Measurements from ENCODE around the gene CATSPER3. TPM values are rescaled to one million over a fixed set of nuclear protein-coding genes. Genes with fewer than 3 reads are reported as not detected.

The CATSPER3 gene
- total and polyA plus RNA-seq, 2 donors (not counting 1 experiment from before 2014, with no cell fraction given), result 0.12 to 0.17 TPM

DNA sequence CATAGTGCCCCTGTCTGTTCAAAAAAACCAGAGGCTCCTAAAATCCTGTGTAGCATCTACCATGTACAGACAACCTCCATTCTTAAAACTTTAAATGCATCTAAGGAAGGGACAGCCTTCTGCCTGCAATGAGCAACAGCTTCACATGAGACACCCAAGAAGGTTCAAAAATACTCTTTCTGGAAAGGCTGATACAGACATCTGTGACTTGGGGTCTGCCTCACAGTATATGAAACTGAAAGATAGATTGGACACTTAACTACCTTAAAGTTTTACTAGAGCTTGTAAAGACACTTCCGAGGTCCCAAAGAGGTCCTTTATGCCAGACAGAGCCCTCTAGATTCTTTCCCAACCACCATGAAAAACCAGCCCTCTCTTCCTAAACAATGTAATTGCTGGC lies 28.2 kb upstream of the CATSPER3 start:
- Histone ChIP-seq H3K27ac (ENCODE audit: insufficient read depth, low read length) (no peak overlapping the region), H3K9ac (ENCODE audit: insufficient read depth, low read length) (no peak overlapping the region), H3K4me2 (ENCODE audit: extremely low read depth, insufficient read depth, low read length) (no peak overlapping the region), H3K79me2 (ENCODE audit: control insufficient read depth, insufficient read depth, low read length) (no peaks in the 10 kb centered on the region), H3K4me1 (ENCODE audit: control insufficient read depth, extremely low read depth, insufficient read depth, low read length) (no peaks in the 10 kb centered on the region), H3K36me3 (ENCODE audit: control insufficient read depth, insufficient read depth, low read length) (no peaks in the 10 kb centered on the region), H4K20me1 (ENCODE audit: control insufficient read depth, extremely low read depth, insufficient read depth, low read length) (no peaks in the 10 kb centered on the region), H2AFZ (ENCODE audit: low read length) (no peak overlapping the region), H3K27me3 (ENCODE audit: control insufficient read depth, insufficient read depth, low read length) (no peaks in the 10 kb centered on the region), H3K4me3 (replicated peaks in 1 of 4; ENCODE audit: control extremely low read depth in 1 of 4, insufficient read depth in 1 of 4, low read depth in 3 of 4, low read length in 4 of 4) (no peak overlapping the region), H3K9me3 (ENCODE audit: control insufficient read depth, insufficient read depth, low read depth, low read length) (no peaks in the 10 kb centered on the region)
- TF ChIP-seq, protein P1, sequence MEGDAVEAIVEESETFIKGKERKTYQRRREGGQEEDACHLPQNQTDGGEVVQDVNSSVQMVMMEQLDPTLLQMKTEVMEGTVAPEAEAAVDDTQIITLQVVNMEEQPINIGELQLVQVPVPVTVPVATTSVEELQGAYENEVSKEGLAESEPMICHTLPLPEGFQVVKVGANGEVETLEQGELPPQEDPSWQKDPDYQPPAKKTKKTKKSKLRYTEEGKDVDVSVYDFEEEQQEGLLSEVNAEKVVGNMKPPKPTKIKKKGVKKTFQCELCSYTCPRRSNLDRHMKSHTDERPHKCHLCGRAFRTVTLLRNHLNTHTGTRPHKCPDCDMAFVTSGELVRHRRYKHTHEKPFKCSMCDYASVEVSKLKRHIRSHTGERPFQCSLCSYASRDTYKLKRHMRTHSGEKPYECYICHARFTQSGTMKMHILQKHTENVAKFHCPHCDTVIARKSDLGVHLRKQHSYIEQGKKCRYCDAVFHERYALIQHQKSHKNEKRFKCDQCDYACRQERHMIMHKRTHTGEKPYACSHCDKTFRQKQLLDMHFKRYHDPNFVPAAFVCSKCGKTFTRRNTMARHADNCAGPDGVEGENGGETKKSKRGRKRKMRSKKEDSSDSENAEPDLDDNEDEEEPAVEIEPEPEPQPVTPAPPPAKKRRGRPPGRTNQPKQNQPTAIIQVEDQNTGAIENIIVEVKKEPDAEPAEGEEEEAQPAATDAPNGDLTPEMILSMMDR (conservative IDR thresholded peaks at IDR 0.05 in 1 of 2, IDR thresholded peaks at IDR 0.05 in 1 of 2; ENCODE audit: low read depth in 1 of 2, low read length in 2 of 2), result no peak
- TF ChIP-seq EZH2 (IDR thresholded peaks at IDR 0.05; ENCODE audit: low read length, missing control alignments), result no peak
- DNase-seq (ENCODE audit: low read depth in 2 of 2), result no peak

DNA sequence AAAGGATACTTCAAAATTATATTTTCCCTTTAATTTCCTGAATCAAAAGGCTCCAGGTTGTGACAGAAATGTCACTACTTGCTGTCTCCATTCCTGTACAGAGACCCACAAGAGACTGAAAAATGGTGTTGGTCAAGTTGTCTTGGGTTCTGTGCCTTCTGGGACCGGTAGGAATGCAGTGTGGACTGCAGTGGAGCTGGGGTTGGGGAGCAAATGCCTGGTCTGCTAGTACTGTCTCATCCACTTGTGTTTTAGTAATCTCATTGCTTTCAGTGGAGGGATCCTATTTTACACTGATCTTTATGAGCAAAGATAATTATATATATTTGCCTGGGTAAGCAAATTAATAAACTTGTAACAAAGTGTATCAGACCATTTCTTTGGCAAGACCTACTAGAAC lies 24.2 kb upstream of the CATSPER3 start:
- no peaks in the 10 kb centered on the region for H3K9me3 ChIP-seq (ENCODE audit: control insufficient read depth, insufficient read depth, low read depth, low read length)
- no peak for TF ChIP-seq EZH2 (IDR thresholded peaks at IDR 0.05; ENCODE audit: low read length, missing control alignments)
- TF ChIP-seq, protein P1 (conservative IDR thresholded peaks at IDR 0.05 in 1 of 2, IDR thresholded peaks at IDR 0.05 in 1 of 2; ENCODE audit: low read depth in 1 of 2, low read length in 2 of 2), result no peak
- no peak overlapping the region for H3K4me3 ChIP-seq (replicated peaks in 1 of 4; ENCODE audit: control extremely low read depth in 1 of 4, insufficient read depth in 1 of 4, low read depth in 3 of 4, low read length in 4 of 4)
- no peak overlapping the region for H3K4me2 ChIP-seq (ENCODE audit: extremely low read depth, insufficient read depth, low read length)
- no peaks in the 10 kb centered on the region for H3K4me1 ChIP-seq (ENCODE audit: control insufficient read depth, extremely low read depth, insufficient read depth, low read length)
- H3K36me3 ChIP-seq (ENCODE audit: control insufficient read depth, insufficient read depth, low read length), result no peaks in the 10 kb centered on the region
- no peak overlapping the region for H3K9ac ChIP-seq (ENCODE audit: insufficient read depth, low read length)
- no peaks in the 10 kb centered on the region for H3K79me2 ChIP-seq (ENCODE audit: control insufficient read depth, insufficient read depth, low read length)
- no peaks in the 10 kb centered on the region for H3K27me3 ChIP-seq (ENCODE audit: control insufficient read depth, insufficient read depth, low read length)
- H3K27ac ChIP-seq (ENCODE audit: insufficient read depth, low read length), result no peak overlapping the region
- no peak for DNase-seq (ENCODE audit: low read depth in 2 of 2)
- no peaks in the 10 kb centered on the region for H4K20me1 ChIP-seq (ENCODE audit: control insufficient read depth, extremely low read depth, insufficient read depth, low read length)
- no peak overlapping the region for H2AFZ ChIP-seq (ENCODE audit: low read length)

DNA sequence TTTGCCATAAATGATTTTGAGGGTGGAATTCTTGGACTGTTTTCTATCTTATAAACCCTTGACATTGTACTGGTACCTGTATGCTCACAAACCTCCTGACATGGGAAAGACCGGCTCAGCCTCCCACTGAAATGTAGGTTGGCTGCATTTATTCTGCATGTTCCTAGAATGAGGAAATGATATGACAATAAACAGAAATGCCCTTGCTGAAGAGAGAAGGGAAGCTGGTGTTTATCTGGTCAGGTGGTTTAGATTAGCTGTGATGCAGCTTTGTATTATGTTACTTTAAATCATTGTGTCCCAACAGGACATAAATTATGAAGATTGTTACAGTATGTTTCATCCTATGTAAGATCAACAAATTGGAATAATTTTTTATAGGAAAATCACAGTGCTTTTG lies 23.1 kb upstream of the CATSPER3 start:
- Histone ChIP-seq H3K9ac (ENCODE audit: insufficient read depth, low read length) (no peak overlapping the region), H3K4me1 (ENCODE audit: control insufficient read depth, extremely low read depth, insufficient read depth, low read length) (no peaks in the 10 kb centered on the region), H2AFZ (ENCODE audit: low read length) (no peak overlapping the region), H3K4me3 (replicated peaks in 1 of 4; ENCODE audit: control extremely low read depth in 1 of 4, insufficient read depth in 1 of 4, low read depth in 3 of 4, low read length in 4 of 4) (no peak overlapping the region), H3K27ac (ENCODE audit: insufficient read depth, low read length) (no peak overlapping the region), H3K79me2 (ENCODE audit: control insufficient read depth, insufficient read depth, low read length) (no peaks in the 10 kb centered on the region), H3K36me3 (ENCODE audit: control insufficient read depth, insufficient read depth, low read length) (no peaks in the 10 kb centered on the region), H3K27me3 (ENCODE audit: control insufficient read depth, insufficient read depth, low read length) (no peaks in the 10 kb centered on the region), H3K9me3 (ENCODE audit: control insufficient read depth, insufficient read depth, low read depth, low read length) (no peaks in the 10 kb centered on the region), H3K4me2 (ENCODE audit: extremely low read depth, insufficient read depth, low read length) (no peak overlapping the region), H4K20me1 (ENCODE audit: control insufficient read depth, extremely low read depth, insufficient read depth, low read length) (no peaks in the 10 kb centered on the region)
- no peak for TF ChIP-seq EZH2 (IDR thresholded peaks at IDR 0.05; ENCODE audit: low read length, missing control alignments)
- TF ChIP-seq, protein P1 (conservative IDR thresholded peaks at IDR 0.05 in 1 of 2, IDR thresholded peaks at IDR 0.05 in 1 of 2; ENCODE audit: low read depth in 1 of 2, low read length in 2 of 2), result no peak
- no peak for DNase-seq (ENCODE audit: low read depth in 2 of 2)

All from fibroblast of lung (primary cell).